KMS-11 (cell line): ENCODE results near the gene NHERF2.

Experiments used
- H2AFZ ChIP-seq: fragments of 200-600 bp; sonication (generic); 2 replicates; pipeline ENCODE4 v1.6.1; 2016; ENCODE audit warnings: antibody characterized with exemption, mixed run types, low read depth
- H3K27ac ChIP-seq: fragments of 200-600 bp; sonication (generic); 2 replicates; pipeline ENCODE4 v1.6.1; 2016; ENCODE audit warnings: mild to moderate bottlenecking, mixed run types
- H3K27me3 ChIP-seq: fragments of 200-600 bp; sonication (generic); 2 replicates; pipeline ENCODE4 v1.6.1; 2017; ENCODE audit warnings: mild to moderate bottlenecking, low read depth, mixed run types, moderate library complexity; ENCODE audit not compliant: insufficient read depth
- H3K36me3 ChIP-seq: fragments of 200-600 bp; sonication (generic); 2 replicates; pipeline ENCODE4 v1.6.1; 2017; ENCODE audit warnings: mild to moderate bottlenecking, mixed run types; ENCODE audit not compliant: insufficient read depth
- H3K4me1 ChIP-seq: fragments of 200-600 bp; sonication (generic); 2 replicates; pipeline ENCODE4 v1.6.1; 2016; ENCODE audit warnings: mild to moderate bottlenecking, low read depth, mixed run types; ENCODE audit not compliant: poor library complexity, severe bottlenecking
- H3K4me2 ChIP-seq: fragments of 200-600 bp; sonication (generic); 2 replicates; pipeline ENCODE4 v1.7.0; 2016; ENCODE audit warnings: mild to moderate bottlenecking, mixed run types
- H3K4me3 ChIP-seq: fragments of 200-600 bp; sonication (generic); IDR thresholded peaks from 2 replicates; pipeline ENCODE4 v1.6.1; 2017; ENCODE audit warnings: low read depth, low read length, mixed read lengths; ENCODE audit not compliant: insufficient read depth
- H3K79me2 ChIP-seq: fragments of 200-600 bp; sonication (generic); 2 replicates; pipeline ENCODE4 v1.6.1; 2016; ENCODE audit warnings: low read depth, mixed run types; ENCODE audit not compliant: insufficient read depth
- H3K9ac ChIP-seq: fragments of 200-600 bp; sonication (generic); 2 replicates; pipeline ENCODE4 v1.6.1; 2016; ENCODE audit warnings: mild to moderate bottlenecking, mixed run types
- H4K20me1 ChIP-seq: fragments of 200-600 bp; sonication (generic); 2 replicates; pipeline ENCODE4 v1.6.1; 2016; ENCODE audit warnings: mild to moderate bottlenecking, mixed run types; ENCODE audit not compliant: insufficient read depth
- TF ChIP-seq, protein P1 (sequence below): fragments of 200-600 bp; sonication (generic); conservative IDR thresholded peaks from 2 replicates; pipeline ENCODE4 v1.6.1; 2017; ENCODE audit warnings: low read depth, mild to moderate bottlenecking, antibody characterized with exemption, low read length, moderate library complexity, mixed read lengths

NHERF2 gene

DNA sequence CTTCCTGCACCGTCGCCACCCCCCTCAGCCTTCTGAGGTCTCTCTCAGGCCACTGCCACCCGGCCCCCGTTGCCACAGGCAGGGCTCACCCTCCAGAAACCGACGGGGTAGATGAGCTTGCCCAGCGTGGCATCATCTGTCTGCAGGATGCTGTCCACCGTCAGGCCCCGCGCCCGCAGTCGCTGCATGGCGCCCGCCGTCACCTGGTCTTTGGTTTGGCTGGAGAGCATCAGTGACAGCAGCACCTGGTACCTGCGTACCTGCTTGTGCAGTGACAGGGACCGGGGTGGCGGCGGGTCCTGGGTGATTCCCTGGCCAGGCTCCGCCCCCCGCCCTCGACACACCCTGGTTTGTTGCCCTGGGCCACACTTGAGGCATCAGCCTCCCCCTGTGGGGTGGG is 17.8 kb downstream of the NHERF2 start:
- Histone ChIP-seq H3K4me1 (peaks cover 35% of the 10 kb centered on the region), H3K36me3 (no peaks in the 10 kb centered on the region), H2AFZ (no peak overlapping the region), H3K79me2 (peaks cover 14% of the 10 kb centered on the region; the same call in 1 of the 2 replicates), H3K9ac (no peak overlapping the region), H4K20me1 (no peaks in the 10 kb centered on the region), H3K4me2 (no peak overlapping the region), H3K27ac (no peak overlapping the region), H3K27me3 (no peaks in the 10 kb centered on the region), H3K4me3 (no peak overlapping the region)
- TF ChIP-seq, protein P1, sequence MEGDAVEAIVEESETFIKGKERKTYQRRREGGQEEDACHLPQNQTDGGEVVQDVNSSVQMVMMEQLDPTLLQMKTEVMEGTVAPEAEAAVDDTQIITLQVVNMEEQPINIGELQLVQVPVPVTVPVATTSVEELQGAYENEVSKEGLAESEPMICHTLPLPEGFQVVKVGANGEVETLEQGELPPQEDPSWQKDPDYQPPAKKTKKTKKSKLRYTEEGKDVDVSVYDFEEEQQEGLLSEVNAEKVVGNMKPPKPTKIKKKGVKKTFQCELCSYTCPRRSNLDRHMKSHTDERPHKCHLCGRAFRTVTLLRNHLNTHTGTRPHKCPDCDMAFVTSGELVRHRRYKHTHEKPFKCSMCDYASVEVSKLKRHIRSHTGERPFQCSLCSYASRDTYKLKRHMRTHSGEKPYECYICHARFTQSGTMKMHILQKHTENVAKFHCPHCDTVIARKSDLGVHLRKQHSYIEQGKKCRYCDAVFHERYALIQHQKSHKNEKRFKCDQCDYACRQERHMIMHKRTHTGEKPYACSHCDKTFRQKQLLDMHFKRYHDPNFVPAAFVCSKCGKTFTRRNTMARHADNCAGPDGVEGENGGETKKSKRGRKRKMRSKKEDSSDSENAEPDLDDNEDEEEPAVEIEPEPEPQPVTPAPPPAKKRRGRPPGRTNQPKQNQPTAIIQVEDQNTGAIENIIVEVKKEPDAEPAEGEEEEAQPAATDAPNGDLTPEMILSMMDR: no peak

DNA sequence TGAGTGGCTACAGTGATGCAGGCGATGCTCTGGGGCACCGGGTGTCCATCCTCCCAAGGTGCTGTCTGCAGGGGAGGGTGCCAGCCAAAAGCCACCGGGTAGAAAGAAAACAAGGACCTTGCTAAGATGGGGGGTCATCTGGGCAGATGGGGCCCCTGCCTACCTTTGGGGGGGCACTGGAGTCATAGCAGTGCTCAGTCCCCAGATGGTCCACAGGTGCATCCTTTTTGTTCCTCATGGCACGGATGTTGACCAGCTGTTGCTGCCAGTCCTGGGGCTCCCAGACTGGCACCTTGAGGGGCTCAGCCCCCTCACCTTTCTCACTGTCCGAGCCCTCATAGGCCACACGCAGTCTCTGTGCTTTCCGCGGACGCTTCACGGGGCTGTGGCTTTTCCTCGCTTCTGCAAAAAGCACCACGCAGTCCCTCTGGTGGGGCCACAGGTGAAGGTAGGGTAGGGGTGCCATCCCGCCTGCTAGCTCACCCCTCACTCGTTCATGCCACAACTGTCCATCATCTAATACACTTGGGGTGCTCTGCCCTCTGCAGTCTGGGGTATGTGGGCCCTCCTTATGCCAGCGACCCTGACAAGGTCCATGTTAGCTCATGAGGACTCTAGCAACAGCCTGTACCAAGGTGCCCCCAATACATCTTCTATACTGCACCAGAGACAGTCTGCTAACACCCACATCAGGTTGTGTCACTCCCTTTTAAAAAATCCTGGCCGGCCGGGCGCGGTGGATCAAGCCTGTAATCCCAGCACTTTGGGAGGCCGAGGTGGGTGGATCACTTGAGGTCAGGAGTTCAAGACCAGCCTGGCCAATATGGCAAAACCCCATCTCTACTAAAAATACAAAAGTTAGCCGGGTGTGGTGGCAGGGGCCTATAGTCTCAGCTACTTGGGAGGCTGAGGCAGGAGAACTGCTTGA is 19.5 kb downstream of the NHERF2 start:
- Histone ChIP-seq H3K36me3 (peaks cover 4% of the 10 kb centered on the region; the same call in 1 of the 2 replicates), H3K4me3 (no peak overlapping the region), H3K27ac (no peak overlapping the region), H3K4me1 (peaks cover 35% of the 10 kb centered on the region), H3K9ac (peak overlapping the region; percentile 61; the same call in 1 of the 2 replicates), H3K79me2 (peaks cover 18% of the 10 kb centered on the region; the same call in 1 of the 2 replicates), H2AFZ (no peak overlapping the region), H3K4me2 (peak overlapping the region; percentile 78), H4K20me1 (no peaks in the 10 kb centered on the region), H3K27me3 (no peaks in the 10 kb centered on the region)
- TF ChIP-seq, protein P1: no peak

DNA sequence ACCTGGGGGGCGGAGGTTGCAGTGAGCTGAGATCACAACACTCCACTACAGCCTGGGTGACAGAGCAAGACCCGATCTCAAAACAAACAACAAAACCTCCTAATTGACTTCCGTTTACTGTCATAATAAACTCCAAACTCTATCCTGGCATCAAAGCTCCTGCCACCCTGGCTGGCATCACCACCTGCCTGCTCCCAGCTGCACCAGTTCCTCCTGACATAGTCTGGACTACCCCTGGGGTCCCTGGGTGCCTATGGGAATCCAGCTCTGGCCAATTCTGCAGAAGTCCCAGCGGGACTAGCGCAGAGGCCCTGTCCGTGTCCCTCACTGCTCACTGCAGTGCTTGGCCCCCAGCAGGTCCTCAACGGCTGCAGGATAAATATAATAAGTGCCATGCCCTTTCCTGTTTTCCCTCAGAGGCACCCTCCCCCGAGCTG is 20.2 kb downstream of the NHERF2 start:
- H3K4me1 ChIP-seq: peaks cover 35% of the 10 kb centered on the region
- peak overlapping the region; percentile 81; the same call in 1 of the 2 replicates for H2AFZ ChIP-seq
- peak overlapping the region; percentile 78 for H3K4me2 ChIP-seq
- TF ChIP-seq, protein P1: no peak
- H3K9ac ChIP-seq: peak overlapping the region; percentile 61
- H4K20me1 ChIP-seq: no peaks in the 10 kb centered on the region
- peaks cover 4% of the 10 kb centered on the region; the same call in 1 of the 2 replicates for H3K36me3 ChIP-seq
- H3K27me3 ChIP-seq: no peaks in the 10 kb centered on the region
- peak overlapping the region; percentile 4; the same call in 1 of the 2 replicates for H3K27ac ChIP-seq
- H3K79me2 ChIP-seq: peaks cover 18% of the 10 kb centered on the region; the same call in 1 of the 2 replicates
- H3K4me3 ChIP-seq: peak overlapping the region; percentile 49

DNA sequence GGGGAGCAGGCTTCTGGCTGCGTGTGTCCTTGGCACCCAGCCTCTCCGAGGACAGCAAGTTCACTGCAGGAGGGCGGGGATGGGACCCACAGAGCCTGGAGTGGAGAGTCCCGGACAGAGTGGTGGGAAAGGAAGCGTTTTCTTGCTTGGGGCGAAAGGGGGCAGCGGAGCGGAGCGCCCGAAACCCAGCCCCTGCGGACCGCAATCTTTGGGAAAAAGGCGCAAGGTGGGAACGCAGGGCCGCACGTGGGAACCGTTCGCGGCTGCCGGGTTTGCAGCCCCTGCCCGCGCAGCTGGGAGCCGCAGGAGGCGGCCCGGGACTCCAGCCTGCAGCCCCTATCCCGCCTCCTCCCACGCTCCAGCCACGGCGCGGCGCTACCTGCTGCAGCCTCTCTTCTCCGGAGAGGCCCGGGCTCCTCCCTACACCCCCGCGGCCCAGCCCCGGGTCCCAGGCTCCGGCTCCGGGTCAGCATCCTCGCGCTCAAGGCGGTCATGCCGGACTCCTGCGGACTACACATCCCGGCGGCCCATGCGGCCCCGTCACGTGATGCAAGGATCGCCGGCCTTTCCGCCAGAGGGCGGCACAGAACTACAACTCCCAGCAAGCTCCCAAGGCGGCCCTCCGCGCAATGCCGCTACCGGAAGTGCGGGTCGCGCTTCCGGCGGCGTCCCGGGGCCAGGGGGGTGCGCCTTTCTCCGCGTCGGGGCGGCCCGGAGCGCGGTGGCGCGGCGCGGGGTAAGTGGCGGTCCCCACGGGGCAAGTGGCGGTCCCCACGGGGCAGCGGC is 20.8 kb downstream of the NHERF2 start, which contains the start of the genes NTHL1 and TSC2:
Gene NTHL1 (minus strand): TSS at position 505 of the 786 bp plus-strand sequence. CDS start 11 bp downstream, at position 494.
Gene TSC2 (plus strand): TSS at position 656 of the 786 bp plus-strand sequence. CDS start 631 bp downstream, outside the sequence.
- peaks cover 35% of the 10 kb centered on the region for H3K4me1 ChIP-seq
- peak within 1 kb of the TSS; percentile 4; the same call in 1 of the 2 replicates for H3K27ac ChIP-seq
- H4K20me1 ChIP-seq: no peaks in the 10 kb centered on the region
- peaks cover 4% of the 10 kb centered on the region; the same call in 1 of the 2 replicates for H3K36me3 ChIP-seq
- H3K27me3 ChIP-seq: no peaks in the 10 kb centered on the region
- H2AFZ ChIP-seq: peak within 1 kb of the TSS; percentile 81
- peaks cover 18% of the 10 kb centered on the region; the same call in 1 of the 2 replicates for H3K79me2 ChIP-seq
- TF ChIP-seq, protein P1: peak; percentile 55
- H3K4me2 ChIP-seq: peak within 1 kb of the TSS; percentile 78
- peak within 1 kb of the TSS; percentile 61 for H3K9ac ChIP-seq
- H3K4me3 ChIP-seq: peak within 1 kb of the TSS; percentile 49
